ENCODE measurements around the gene POLR3C.

Gene POLR3C

DNA sequence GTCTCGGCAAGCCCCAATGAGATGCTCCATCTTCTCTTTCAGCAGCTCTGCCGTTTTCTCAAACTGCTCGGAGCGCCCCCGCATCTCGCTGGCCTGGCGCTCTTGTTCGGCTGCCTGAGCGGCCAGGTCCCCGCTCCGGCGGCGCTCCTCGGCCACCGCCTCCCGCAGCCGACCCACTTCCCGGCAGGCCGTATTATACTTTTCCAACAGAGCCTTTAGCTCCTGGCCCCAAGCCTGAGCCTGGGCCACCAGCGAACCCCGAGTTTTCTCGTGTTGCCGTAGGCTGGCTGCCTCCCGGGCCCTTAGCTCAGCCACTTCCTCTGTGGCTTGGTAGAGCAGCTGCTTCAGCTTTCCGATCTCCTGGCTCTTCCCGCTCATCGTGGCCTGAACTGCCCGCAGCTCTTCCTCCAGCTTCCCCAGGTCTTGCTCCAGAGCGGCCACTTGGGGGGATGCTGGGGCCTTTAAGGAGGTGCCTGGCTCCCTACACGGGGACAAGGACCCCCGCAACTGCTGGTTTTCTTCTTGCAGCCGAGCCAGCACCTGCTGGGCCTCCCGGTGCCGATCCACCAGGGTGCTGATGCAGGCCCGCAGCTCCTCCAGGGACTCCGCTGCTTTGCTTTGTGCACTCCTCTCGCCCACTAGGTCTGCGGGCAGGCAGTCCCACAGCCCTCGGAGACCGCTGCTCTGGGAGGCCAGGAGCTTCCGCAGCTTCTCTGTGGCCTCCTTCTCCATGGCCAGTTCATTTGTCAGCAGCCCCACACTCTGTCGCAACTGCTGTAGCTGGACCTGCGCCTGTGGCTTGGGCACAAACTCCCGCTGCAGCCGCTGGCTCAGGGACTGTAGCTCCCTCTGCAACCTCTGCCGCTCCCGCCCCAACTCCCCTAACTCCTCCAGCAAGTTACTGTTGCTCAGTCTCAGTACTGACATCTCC lies 48.3 kb downstream of the POLR3C start:
- no peak for DNase-seq (ENCODE audit: low read depth)

DNA sequence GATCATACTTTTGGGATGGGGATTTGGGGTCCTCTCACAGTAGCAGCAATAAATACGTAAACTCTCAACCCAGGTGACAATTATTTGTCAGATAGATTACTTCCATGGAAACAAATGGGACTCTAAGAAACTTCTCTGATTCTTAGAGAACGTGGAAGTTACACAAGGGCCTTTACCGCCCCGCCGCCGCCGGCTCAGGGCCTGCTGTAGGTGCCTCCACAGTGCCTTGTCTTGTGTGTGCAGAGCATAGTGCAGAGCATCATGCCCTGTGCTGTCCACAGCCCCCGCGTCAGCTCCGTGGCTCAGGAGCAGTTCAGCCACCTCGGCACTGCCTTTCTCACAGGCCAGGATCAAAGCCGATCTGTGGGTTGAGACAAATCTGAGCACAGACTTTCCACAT lies 50.6 kb downstream of the POLR3C start:
- DNase-seq (ENCODE audit: low read depth): no peak

DNA sequence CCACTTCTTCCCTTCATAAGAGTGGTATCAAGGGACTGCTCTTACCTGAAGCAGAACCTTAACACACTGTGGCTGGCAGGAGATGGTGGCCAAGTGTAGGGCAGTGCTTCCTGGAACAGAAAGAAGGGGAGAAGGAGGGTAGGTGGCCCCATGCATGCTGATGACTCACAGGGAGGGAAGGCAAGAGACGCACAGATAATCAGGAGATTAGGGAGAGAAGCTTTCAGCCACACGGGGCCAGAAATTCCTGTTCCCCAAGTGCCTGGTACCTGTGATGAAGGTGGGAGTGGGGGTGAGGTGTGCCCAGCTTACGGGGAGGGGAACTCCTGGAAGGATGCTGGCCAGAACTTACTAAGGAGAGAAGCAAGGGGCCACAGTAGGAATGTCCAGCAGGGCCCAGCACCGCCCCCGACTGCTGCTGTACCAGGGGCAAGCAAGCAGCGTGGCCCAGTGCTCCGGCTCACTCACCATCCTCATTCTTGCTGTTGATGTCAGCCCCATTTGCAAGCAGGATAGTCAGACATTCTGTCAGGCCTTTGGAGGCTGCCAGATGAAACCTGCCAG lies 54.0 kb downstream of the POLR3C start:
- DNase-seq (ENCODE audit: low read depth): no peak

DNA sequence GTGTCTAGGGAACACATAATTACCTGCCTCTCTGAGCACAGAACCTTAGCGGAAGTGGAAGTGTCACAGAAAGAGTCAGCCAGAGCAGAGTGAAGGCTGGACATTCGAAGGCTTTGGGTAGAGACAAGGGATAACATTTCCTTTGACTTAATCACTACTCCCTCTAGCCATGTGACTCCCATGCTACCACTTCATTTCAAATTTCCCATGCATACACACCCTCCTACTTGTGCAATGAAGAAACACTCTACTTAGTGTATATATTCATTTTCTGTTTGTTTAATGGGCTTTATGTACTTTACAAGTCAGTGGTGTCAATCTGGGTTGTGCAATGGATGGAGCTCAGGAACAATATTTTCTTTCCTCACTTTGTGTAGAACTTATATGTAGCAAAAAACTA lies 54.7 kb downstream of the POLR3C start:
- no peak for DNase-seq (ENCODE audit: low read depth)

DNA sequence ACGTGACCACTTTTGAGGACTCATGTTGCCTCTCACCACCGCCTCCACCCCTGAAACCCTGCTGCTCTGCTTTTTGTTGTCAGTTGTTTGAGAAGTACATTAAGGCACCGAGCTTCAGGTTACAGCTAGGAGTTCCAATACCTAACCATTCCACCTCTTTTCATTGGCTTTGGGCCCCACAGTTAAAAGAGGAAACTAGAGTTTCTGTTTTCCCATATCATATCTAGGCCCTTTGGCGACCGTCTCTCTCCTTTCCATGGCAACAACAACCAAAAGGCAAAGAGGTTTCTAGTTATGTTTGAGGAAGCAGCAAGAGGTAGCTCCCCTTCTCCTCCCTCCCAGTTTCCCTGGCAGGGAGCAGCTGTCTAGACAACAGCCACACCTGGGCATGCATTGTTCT lies 55.8 kb downstream of the POLR3C start:
- no peak for DNase-seq (ENCODE audit: low read depth)

DNA sequence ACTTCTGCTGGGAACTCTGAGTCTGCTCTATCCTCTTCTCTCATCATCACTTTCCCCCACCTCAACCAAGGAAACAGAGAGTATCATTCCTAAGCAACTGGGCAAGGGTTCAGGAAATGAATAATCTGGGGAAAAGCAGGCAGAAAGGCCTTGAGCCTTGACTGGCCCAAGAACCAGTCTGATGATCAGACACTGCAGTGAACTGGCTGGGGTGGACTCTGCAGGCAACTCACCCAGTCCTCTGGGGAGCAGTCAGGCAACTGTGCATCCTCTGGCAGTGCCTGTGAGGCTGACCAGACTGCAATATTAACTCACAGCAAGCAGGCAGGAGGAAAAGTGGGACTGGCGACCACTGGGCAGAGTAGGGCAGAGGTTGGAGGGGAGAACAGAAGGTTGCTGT lies 60.7 kb downstream of the POLR3C start:
- no peak for DNase-seq (ENCODE audit: low read depth)

DNA sequence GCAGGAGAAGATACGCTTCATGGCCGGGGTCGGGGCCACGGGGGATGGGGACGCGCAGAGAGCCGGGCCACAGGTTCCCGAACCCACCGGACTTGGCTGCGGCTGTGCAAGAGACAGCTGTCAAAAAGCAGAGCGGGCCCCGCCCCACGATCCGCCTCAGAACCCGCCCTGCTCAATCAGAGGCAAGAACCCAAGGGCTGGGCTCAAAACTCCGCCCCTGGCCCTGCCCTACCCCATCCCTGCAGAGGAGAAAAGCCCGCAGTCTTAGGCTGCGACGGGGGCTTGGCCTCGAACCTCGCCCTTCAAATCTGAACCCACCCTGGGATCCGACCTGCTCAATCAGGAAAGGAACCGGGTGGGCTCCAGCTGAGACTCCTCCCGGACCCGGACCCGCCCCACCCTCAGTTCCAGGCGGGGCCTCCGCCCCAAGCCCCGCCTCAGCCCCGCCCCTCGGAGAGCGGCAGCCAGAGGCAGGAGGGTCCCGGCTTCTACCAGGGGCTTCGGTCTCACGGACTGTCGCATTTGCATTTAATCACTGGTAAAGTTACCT lies 61.8 kb downstream of the POLR3C start, which contains the start of gene ANKRD35:
TSS of gene ANKRD35 (minus strand) at position 129 of the 550 bp plus-strand sequence. CDS start at position 21, 108 bp downstream.
- peak; percentile 77 for DNase-seq (ENCODE audit: low read depth)

DNA sequence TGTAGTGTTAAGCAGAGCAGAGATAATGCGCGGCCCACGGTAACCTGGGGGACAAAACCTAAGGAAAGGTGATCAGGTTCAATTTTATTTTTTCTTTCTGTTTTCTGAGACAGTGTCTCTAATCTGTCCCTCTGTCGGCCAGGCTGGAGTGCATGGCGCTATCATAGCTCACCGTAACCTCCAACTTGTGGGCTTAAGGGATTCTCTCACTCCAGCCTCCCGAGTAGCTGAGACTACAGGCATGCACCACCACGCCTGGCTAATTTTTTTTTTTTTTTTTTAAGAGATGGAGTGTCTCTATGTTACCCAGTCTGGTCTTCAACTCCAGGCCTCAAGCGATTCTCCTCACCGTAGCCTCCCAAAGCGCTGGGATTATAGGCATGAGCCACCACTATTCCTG lies 62.4 kb downstream of the POLR3C start:
- no peak for DNase-seq (ENCODE audit: low read depth)

DNA sequence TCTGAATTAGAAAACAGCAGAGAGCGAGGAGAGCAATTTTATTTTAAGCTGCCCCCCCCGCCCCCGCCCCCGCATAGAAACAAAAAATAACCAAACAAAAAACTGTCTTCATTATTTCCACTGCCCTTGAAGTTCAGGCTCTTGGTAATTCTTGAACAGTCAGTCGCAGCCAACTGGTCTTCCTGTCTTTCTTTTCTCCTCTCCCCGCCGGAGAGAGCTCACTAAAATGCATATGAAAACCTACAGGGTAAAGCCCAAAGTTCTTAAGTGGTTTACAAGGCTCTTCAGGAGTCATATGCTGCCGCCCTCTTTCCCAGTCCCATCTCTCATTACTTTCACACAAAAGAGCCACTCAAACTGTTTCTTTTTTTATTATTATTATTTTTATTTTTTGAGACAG lies 62.8 kb downstream of the POLR3C start:
- no peak for DNase-seq (ENCODE audit: low read depth)

DNA sequence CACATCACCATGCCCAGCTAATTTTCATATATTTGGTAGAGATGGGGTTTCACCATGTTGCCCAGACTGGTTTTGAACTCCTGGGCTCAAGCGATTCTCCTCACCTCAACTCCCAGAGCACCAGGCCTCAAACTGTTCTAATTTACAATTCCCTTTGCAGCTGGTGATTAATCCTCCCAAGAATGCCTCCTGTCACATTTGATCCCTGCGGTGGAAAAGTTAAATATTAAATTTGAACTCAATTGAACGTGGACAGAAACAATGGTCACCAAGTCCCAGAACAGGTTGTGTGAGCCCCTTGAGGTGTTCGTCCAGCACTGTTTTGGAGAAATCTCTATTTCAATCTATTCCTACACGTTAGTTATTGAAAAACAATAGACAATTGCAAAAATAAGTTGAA lies 63.6 kb downstream of the POLR3C start:
- DNase-seq (ENCODE audit: low read depth): no peak

DNA sequence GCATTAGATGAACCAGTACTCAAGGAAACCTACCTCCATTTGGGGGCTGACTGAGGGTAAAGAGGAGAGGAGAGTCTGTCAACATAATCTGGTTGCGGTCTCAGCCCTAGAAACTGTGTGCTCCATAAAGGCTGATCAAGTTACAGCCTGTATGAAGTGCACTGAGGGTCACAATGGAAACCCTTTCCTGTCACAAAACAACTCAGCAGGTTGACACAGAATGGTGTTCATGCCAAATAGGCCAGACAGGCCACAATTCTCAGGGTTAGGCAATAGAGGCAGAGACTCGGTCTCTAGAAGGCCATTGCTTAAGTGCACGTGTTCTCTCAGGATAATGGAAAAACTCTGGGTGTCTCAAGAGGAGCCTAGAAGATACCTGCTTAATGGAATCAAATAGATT lies 65.7 kb downstream of the POLR3C start:
- DNase-seq (ENCODE audit: low read depth): no peak

DNA sequence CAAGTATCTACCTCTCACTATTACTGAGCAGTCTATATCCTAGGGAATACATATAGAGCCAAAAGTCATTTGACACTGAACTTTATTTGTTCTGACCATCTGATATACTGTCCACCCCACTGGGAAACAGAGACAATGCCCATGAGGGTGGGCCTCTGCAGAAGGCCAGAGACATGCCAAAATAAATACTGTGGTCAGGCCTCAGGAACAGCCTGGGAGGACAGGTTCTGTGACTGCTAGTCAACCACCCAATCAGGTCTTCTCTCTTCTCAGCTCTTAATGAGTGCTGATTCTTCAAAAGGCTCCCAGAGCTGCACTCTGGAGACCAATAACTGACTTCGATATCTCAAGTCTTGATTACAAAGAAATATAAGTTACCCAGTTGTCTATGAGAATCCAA lies 67.1 kb downstream of the POLR3C start:
- no peak for DNase-seq (ENCODE audit: low read depth)

DNA sequence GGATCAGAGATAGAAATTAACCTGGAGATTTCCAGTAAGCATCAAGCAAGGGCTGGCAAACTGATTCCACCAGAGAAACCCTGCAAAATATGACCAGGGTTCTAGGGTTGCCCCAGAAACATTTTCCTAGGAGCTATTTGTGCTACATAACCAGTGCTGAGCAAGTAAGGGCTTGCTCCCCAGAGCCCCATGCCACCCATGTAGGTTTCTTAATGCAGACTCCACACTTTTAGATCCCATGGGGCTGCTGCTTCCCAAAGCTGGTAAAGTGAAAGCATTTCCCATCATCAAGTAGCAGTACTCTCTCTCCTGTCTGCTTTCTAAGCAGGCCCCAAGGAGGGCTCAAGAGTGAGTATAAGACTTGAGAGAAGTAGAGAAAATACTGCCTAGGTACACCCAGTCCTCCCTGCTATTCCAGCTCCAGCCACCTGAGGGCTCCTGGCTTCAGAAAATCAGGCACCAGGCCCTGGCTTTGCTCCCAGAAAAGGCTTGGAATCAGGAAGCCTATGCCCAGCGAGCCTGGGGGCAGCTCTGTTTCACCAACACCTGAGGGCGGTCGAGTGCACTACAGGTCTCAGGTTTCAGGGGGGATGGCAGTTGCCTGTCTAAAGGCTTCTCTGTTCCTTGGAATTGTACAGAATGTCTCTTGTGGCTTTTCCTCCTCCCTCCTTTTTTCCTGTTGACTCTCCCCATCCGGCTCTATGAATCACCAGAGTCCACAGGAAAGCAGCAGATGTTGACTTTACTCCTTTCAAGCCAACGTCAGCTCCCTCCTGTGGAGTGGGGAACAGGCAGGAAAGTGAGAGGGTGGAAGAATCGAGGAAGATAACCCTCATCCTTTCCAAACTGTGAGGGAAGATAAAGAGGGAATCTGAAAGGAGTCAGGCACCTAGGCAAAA lies 67.8 kb downstream of the POLR3C start:
- peak; percentile 20 for DNase-seq (ENCODE audit: low read depth)

DNA sequence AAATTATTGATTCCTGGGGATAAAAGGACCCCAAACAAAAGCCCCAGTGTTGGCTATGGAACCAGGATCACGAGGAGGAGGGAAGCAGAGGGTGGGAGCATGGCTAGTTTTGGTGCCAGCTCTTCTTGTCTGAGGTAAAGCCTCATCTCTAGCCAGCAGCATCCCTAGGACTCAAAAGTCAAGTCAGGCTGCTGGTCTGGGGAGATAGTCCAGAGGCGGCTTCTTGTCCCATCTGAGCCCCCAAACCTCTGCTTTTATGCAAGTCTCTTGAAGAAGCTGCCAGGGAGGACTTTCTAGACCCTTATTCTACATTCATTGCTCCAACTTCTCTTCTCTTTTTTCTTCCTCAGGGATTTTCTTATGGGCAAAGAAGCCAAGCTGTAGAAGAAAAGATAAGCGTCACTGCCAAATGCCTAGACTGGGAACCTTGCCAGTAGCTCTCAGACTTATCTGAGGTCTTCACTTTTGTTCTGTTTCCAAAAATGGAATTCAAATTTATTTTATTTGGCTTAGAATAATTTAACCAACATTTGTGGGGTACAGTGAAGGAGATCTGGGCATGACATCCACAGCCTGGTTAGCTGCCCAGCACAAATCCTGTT lies 68.6 kb downstream of the POLR3C start:
- DNase-seq (ENCODE audit: low read depth): no peak

DNA sequence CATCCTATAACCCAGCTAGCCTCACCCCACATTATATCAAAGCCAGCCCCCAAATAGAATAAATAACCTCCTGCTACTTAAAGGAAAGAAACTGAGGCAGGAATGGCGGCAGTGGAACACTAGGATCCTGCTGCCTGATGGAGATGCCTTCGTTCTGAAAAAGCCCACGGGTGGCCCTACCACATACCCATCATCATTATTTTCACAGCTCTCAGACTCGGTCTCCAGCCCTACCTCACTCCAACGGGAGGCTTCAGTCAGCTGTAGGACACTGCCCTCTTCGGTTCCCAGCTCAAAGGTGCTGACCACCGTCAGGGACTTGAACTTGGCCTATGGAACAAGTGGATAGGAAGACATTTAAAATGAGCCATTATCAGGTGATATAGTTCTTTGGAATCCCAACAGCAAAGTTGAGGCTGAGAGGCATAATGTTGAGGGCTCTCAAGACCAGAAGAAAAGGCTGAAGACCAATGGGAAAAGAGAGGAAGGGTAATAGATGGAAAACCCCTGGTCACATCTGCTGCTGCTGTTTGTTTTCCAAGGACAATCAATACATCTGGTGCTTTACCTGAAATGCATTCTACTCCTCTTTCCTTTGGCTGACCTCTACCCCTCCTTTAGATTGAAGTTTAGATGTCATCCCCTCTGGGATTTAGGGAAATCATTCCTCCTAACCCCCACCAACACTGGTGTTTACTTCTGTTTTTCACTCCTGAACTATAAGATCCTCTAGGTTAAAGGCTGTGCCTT lies 69.5 kb downstream of the POLR3C start:
- DNase-seq (ENCODE audit: low read depth): no peak

Data from activated T-helper 9 cell treated with anti-CD3 and anti-CD28 coated beads, Interleukin-2, amount 50 U/mL, for 16 hours (primary cell).